ENCODE measurements around the gene CLECL1.
"Not testable (repeated sequence)": the region's sequence is repeated elsewhere in the genome, so short reads cannot be mapped to it uniquely, and the experiment has no call there.

CLECL1 gene

DNA sequence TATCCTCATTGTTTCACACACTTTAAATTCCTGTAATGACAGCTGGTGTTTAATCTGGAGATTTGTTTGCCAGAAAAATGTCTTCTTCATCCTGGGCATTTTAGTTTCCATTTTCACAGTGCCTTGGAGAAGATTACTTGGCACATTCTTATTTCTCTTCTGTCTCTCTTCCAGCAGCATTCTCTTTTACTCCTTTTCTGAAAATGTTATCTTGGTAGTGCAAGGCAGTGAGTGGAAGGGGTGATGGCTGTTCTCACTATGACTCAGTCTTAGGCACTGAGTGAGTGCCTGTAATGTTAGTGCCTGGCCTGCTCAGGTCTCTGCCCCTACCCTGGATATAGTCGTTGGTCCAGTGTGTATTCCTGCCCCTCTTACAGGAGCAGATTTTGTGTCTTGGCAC lies 13.1 kb downstream of the CLECL1 start:
- no peak for DNase-seq

DNA sequence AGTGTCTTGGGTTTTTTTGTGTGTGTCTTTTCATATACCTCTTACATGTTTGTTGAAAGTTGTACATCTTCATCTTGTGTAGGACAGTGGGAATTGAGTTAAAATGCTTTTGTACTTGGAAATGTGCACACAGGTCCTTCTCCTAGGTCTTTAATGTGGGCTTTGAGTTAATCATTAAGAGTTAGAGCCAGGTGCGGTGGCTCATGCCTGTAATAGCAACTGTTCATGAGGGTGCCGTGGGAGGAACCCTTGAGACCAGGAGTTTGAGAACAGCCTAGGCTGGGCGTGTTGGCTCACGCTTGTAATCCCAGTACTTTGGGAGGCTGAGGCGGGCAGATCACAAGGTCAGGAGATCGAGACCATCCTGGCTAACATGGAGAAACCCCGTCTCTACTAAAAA lies 13.9 kb downstream of the CLECL1 start:
- no peak for DNase-seq

DNA sequence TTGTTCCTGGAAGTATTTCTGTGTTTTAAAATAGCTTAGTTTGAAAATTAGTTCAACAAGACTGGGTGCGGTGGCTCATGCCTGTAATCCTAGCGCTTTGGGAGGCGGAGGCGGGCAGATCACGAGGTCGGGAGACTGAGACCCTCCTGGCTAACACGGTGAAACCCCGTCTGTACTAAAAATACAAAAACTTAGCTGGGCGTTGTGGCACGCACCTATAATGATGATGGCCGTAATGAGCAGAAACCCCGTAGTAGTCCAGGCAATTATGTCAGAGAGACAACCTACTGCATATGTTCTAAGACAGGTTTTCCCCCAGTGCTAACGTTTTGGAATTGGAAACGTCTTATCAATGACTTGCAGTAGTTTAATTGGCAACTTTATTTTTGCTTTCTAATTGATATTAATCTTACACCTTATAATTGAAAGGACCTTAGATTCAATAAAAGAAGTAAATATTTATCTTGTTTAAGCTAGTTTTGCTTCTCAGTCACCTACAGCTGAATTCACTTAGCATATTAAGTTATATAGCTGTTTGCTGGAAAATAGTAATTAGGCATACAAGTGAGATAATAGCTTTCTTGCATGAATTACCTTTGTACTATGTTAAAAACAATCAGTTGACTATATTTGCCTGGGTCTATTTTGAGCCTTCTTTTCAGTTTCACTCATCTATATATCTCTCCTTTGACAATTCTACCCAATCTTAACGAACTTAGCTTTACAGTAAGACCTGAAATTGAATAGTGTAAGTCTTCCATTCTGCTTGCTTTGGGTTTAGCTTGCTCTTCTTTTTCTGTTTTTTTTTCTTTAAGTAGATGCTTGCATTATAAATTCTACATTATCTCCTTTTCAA lies 15.6 kb downstream of the CLECL1 start:
- no peak for DNase-seq

DNA sequence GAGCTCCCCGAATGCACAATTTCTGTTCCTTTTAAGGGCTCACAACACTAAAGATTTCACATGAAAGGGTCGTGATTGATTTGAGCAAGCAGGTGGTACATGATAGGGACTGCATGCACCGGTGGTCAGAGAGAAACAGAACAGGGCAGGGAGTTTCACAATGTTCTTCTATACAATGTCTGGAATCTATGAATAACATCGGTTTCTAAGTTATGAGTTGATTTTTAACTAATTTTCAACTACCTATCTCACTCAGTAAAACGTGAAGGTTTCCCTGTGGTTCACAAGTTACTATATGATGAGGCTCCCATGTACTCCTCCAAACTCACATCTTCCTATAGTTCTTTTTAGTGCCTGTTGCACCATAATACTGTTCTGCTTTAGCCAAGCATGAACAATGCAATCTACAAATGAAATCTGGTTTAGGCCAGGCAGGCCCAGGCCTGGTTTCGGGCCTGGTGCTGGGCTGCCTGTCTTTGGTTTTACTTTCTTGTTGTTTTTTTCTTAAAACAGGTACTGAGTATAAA lies 19.8 kb downstream of the CLECL1 start:
- not testable (repeated sequence) for DNase-seq

- no peak for DNase-seq
Observed at GRCh38 chr12:9711664-9712063, 21.2 kb downstream of the CLECL1 start.

DNA sequence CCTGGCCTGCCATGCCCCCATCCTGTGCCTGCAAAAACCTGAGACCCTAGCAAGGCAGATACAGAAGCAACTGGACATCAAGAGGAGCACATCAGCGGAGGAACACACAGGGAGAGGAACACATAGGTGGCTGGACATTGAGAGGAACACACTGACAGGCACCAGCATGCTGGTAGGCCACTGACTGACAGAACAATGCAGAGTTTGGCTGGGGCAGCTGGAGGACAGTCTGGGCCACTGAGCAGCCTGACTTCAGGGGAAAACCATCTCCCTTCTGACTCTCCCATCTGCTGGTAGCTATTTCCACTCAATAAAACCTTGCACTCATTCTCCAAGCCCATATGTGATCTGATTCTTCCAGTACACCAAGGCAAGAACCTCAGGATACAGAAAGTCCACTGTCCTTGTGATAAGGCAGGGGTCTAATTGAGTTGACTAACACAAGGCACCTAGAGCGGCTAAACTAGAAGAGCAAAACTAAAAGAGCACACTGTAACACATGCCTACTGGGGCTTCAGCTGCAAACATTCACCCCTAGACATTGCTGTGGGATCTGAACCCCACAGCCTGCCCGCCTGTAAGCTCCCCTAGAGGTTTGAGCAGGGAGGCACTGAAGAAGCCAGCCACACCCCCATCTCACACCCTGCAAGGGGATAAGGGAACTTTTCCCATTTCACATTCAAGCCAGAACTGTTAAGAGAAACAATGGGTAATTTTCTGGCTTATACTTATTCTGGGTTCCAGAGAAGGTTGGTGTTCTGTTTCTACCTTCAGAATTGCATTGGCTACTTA lies 22.1 kb downstream of the CLECL1 start:
- DNase-seq = no peak

GRCh38 chr12:9708853-9709252 lies 24.0 kb downstream of the CLECL1 start:
- DNase-seq = no peak

GRCh38 chr12:9707864-9708808 lies 24.8 kb downstream of the CLECL1 start:
- DNase-seq = peak; percentile 66

- no peak for DNase-seq
Observed at GRCh38 chr12:9707356-9707755, 25.5 kb downstream of the CLECL1 start.

- DNase-seq = no peak
Observed at GRCh38 chr12:9706086-9706685, 26.7 kb downstream of the CLECL1 start.

DNA sequence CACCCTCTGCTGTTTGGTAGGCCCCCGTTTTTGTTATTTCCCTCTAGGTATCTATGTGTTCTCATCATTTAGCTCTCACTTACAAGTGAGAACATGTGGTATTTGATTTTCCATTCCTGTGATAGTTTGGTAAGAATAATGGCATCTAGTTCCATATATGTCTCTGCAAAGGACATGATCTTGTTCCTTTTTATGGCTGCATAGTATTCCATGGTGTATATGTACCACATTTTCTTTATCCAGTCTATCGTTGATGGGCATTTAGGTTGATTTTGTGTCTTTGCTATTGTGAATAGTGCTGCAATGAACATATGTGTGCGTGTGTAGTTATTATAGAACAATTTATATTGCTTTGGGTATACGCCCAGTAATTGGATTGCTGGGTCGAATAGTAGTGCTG lies 28.3 kb downstream of the CLECL1 start:
- DNase-seq = not testable (repeated sequence)

DNA sequence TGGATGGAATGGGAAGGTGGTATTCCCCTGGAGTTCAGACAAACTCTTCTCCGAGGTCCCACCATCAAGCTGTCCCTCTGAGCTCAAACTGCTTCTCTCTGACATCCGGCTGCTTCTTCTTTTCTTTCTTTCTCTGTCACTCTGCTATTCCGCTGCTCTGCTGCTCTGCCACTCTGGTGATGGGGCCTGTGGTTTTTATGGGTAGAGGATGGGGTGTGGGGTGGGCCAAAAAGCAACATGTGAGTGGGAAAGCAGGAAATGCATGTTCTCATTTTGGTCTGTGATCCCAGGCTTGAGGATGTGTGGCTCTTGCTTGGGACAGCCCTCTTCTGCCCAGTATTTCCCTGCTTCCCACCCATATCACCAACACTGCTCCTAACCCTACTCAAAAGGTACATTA lies 30.6 kb downstream of the CLECL1 start:
- DNase-seq = peak; percentile 53

- no peak for DNase-seq
Observed at GRCh38 chr12:9701380-9702154, 31.3 kb downstream of the CLECL1 start.

DNA sequence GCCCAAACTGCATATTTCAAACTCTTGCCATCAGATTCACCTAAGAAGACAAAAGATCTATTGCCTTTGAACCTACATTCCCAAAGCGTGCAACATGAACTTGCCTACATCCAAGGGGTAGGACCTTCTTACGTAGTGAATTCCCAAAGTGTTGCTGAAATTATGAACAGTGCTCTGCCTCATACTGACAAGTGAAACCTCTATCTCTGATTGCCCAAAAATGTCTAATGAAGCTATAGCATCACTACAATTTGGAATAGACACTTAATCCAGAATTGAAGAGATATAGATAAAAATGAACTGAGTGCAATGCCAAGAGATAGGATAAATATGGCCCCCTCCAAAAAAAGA lies 32.3 kb downstream of the CLECL1 start:
- DNase-seq = no peak

DNA sequence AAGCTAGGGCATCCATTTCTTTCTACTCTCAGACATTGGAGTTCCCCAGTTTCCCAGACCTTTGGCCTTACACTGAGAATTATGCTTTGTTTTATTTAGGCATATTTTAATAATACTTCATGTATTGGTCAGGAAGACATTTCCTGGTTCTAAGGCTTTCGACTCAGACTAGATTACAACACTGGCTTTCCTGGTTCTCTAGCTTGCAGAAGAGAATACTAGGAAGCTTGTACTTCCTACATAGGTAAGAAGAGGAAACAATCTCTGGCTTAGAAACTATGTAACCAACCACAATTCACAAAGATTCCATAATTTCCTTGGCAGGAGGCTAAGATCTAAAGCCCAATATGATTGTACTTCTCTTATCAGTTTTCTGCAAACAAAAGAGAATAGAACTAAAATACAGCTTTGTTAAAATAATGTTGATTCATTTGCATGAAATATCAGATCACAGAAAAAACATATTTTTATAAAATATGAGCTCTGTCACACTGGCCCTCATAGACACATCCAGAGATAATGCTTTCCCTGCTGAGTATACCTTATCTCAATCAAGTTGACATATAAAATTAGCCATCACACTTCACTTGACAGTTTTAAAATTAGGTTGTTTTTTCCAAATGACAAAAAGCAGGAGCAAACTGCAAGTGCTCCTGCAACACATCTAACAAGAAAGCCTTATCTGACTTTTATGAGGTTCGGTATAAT lies 32.8 kb downstream of the CLECL1 start:
- DNase-seq = no peak

DNA sequence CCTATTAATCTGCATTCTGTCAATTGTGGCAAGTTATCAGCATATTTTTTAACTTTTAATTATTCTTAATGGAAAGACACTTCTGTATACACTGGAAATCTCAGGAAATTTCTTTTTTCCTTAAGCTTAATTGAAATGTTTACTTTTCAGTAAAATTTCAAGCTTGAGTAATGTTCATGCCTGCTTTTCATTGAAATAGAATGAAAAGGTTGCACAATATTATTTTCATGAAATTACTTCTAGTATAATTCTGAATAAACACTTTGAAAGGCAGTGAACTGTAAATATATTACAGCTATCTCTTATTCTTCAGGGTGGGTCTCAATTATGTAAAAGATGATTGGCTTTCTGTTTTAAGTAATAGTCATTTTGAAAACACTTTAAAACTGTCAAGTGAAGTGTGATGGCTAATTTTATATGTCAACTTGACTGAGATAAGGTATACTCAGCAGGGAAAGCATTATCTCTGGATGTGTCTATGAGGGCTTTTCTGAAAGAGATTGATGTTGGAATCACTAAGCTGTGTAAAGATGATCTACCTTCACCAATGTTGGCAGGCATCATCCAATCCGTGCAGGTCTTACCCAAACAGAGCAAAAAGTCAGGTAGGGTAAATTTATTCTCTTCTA lies 33.5 kb downstream of the CLECL1 start:
- DNase-seq = no peak

DNA sequence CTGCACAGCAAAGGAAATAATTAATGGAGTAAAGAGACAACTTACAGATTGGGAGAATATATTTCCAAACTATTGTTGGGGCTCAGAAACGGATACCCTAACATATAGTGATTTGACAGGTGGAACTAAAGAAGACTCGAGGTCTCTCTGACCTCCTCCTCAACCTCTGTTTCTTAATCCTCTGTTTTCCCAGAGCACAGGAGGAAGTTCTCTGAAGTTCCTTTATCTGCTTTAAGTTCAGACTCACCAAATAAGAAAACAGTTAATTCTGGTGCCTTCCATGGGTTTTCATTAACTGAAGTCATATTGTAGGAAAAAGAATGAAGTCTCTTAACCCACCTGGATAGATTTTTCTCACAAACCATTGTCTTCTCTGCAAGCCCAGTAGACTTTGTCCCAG lies 34.2 kb downstream of the CLECL1 start:
- DNase-seq = no peak

- no peak for DNase-seq
Observed at GRCh38 chr12:9697619-9698018, 35.3 kb downstream of the CLECL1 start.

DNA sequence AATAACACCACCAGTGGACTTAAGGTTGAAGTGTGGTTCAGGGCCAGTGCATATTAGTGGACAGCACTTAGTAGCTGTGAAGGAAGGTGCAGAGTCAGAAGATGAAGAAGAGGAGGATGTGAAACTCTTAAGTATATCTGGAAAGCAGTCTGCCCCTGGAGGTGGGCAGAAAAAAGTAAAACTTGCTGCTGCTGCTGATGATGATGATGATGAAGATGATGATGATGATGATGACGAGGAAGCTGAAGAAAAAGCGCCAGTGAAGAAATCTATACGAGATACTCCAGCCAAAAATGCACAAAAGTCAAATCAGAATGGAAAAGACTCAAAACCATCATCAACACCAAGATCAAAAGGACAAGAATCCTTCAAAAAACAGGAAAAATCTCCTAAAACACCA lies 37.2 kb downstream of the CLECL1 start:
- not testable (repeated sequence) for DNase-seq

DNA sequence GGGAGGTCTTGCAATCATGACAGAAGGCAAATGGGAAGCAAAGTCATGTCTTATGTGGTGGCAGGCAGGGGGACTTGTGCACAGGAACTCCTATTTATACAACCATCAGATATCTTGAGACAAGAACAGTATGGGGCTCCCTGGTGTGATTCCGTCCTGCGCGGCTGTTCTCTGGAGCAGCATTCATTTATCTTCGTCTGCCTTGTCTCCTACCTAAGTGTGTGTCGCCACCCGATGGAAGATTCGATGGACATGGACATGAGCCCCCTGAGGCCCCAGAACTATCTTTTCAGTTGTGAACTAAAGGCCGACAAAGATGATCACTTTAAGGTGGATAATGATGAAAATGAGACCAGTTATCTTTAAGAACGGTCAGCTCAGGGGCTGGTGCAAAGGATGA lies 37.7 kb downstream of the CLECL1 start:
- not testable (repeated sequence) for DNase-seq
